ENCODE measurements around the gene HSPA1A. TPM values are rescaled to one million over a fixed set of nuclear protein-coding genes. Genes with fewer than 3 reads are reported as not detected.
"Not testable (repeated sequence)": the region's sequence is repeated elsewhere in the genome, so short reads cannot be mapped to it uniquely, and the experiment has no call there.

The HSPA1A gene
- total RNA-seq, 2 experiments from 2014 or later, result 124 to 137 TPM

GRCh38 chr6:31805939-31806469 is 9.3 kb upstream of the HSPA1A start:
- H3K9me3 Mint-ChIP-seq (ENCODE audit: low read depth), result no peaks in the 10 kb centered on the region
- peaks cover 41% of the 10 kb centered on the region for H3K4me1 Mint-ChIP-seq
- H3K27ac Mint-ChIP-seq, result peak overlapping the region; percentile 89
- DNase-seq, result no peak
- peak; percentile 8 for ATAC-seq
- H3K27me3 Mint-ChIP-seq, result no peaks in the 10 kb centered on the region
- H3K4me3 Mint-ChIP-seq, result peak overlapping the region; percentile 94
- CTCF ChIA-PET, result interaction anchor here (0.5 to 3.8 kb wide), 14 partner anchors 8 to 142 kb away, joined by 3 to 46 read pairs (median 5); partner anchors contain the start of genes DDAH2, GPANK1, HSPA1A and HSPA1L
- H3K36me3 Mint-ChIP-seq, result peaks cover 26% of the 10 kb centered on the region

- DNase-seq (peak; percentile 98), ATAC-seq (peak; percentile 98)
- Mint-ChIP-seq H3K36me3 (peaks cover 23% of the 10 kb centered on the region), H3K9me3 (ENCODE audit: low read depth) (no peaks in the 10 kb centered on the region), H3K4me3 (peak within 1 kb of the TSS; percentile 94), H3K4me1 (peaks cover 43% of the 10 kb centered on the region), H3K27ac (peak within 1 kb of the TSS; percentile 89), H3K27me3 (no peaks in the 10 kb centered on the region)
- CTCF ChIA-PET, result interaction anchor here (0.7 to 3.8 kb wide), 17 partner anchors 8 to 383 kb away, joined by 3 to 46 read pairs (median 5); partner anchors contain the start of genes DDAH2, GPANK1, HSPA1A and HSPA1B
These were observed 8.7 kb upstream of the HSPA1A start, which contains the start of gene LSM2 for GRCh38 chr6:31806470-31807272. Gene LSM2, minus strand, starts transcription at chr6:31806966. Its CDS starts 209 bp downstream, at chr6:31806757.

GRCh38 chr6:31808599-31808998 is 6.7 kb upstream of the HSPA1A start:
- not testable (repeated sequence) for H3K27me3 Mint-ChIP-seq; ATAC-seq; H3K9me3 Mint-ChIP-seq (ENCODE audit: low read depth); H3K4me3 Mint-ChIP-seq; DNase-seq; H3K27ac Mint-ChIP-seq
- H3K36me3 Mint-ChIP-seq, result peaks cover 11% of the 10 kb centered on the region
- peaks cover 54% of the 10 kb centered on the region for H3K4me1 Mint-ChIP-seq
- CTCF ChIA-PET, result interaction anchor here (0.9 to 3.7 kb wide), 3 partner anchors 12 to 73 kb away, joined by 3 to 46 read pairs (median 5); partner anchors contain the start of gene VARS1

GRCh38 chr6:31811645-31812044 is 3.7 kb upstream of the HSPA1A start:
- peaks cover 10% of the 10 kb centered on the region for H3K36me3 Mint-ChIP-seq

GRCh38 chr6:31813465-31813849 is 1.9 kb upstream of the HSPA1A start:
- Mint-ChIP-seq H3K27ac (peak overlapping the region; percentile 95), H3K4me1 (peaks cover 44% of the 10 kb centered on the region), H3K36me3 (peaks cover 16% of the 10 kb centered on the region), H3K9me3 (ENCODE audit: low read depth) (no peaks in the 10 kb centered on the region), H3K4me3 (peak overlapping the region; percentile 91), H3K27me3 (no peaks in the 10 kb centered on the region)
- DNase-seq, result no peak
- CTCF ChIA-PET, result interaction anchor here (0.8 to 3.9 kb wide), 11 partner anchors 8 to 321 kb away, joined by 3 to 19 read pairs (median 7); partner anchors contain the start of genes MSH5 and VARS1
- ATAC-seq, result no peak

More at GRCh38 chr6:31811645-31812044, 3.7 kb upstream of the HSPA1A start:
- DNase-seq (no peak), ATAC-seq (no peak)
- CTCF ChIA-PET, result interaction anchor here (1.1 kb wide), 1 partner anchor 16 kb away, joined by 4 read pairs; the partner anchor contains the start of gene VARS1
- H3K4me3 Mint-ChIP-seq, result peak overlapping the region; percentile 91
- peaks cover 40% of the 10 kb centered on the region for H3K4me1 Mint-ChIP-seq
- H3K27ac Mint-ChIP-seq, result peak overlapping the region; percentile 95
- H3K9me3 Mint-ChIP-seq (ENCODE audit: low read depth), result no peaks in the 10 kb centered on the region
- no peaks in the 10 kb centered on the region for H3K27me3 Mint-ChIP-seq

GRCh38 chr6:31814677-31815024 is 692 bp upstream of the HSPA1A start:
- Mint-ChIP-seq H3K27ac (peak overlapping the region; percentile 95), H3K27me3 (no peaks in the 10 kb centered on the region)

GRCh38 chr6:31817133-31817928 is 2.0 kb downstream of the HSPA1A start:
- Mint-ChIP-seq H3K4me1 (peaks cover 50% of the 10 kb centered on the region), H3K27ac (peak overlapping the region; percentile 99), H3K4me3 (peak overlapping the region; percentile 94), H3K36me3 (peaks cover 13% of the 10 kb centered on the region)
- DNase-seq; H3K27me3 Mint-ChIP-seq; H3K9me3 Mint-ChIP-seq (ENCODE audit: low read depth): not testable (repeated sequence)
- CTCF ChIA-PET, result interaction anchor here (0.8 to 2.5 kb wide), 11 partner anchors 9 to 113 kb away, joined by 3 to 12 read pairs (median 4); partner anchors contain the start of genes DDAH2, HSPA1B and LSM2
- ATAC-seq, result peak; percentile 28

More at GRCh38 chr6:31814677-31815024, 692 bp upstream of the HSPA1A start:
- peak overlapping the region; percentile 91 for H3K4me3 Mint-ChIP-seq
- CTCF ChIA-PET, result interaction anchor here (0.6 to 3.9 kb wide), 12 partner anchors 8 to 150 kb away, joined by 3 to 19 read pairs (median 6); partner anchors contain the start of genes GPANK1, HSPA1B, MSH5 and VARS1
- DNase-seq, result peak; percentile 88
- H3K4me1 Mint-ChIP-seq, result peaks cover 51% of the 10 kb centered on the region
- ATAC-seq, result peak; percentile 56
- H3K36me3 Mint-ChIP-seq, result peaks cover 21% of the 10 kb centered on the region
- H3K9me3 Mint-ChIP-seq (ENCODE audit: low read depth), result no peaks in the 10 kb centered on the region

- Mint-ChIP-seq H3K4me3 (peak overlapping the region; percentile 94), H3K27ac (peak overlapping the region; percentile 99), H3K4me1 (peaks cover 50% of the 10 kb centered on the region), H3K36me3 (peaks cover 13% of the 10 kb centered on the region)
- DNase-seq; ATAC-seq; H3K27me3 Mint-ChIP-seq; H3K9me3 Mint-ChIP-seq (ENCODE audit: low read depth): not testable (repeated sequence)
- CTCF ChIA-PET, result interaction anchor here (0.8 to 2.5 kb wide), 11 partner anchors 8 to 114 kb away, joined by 3 to 12 read pairs (median 4); partner anchors contain the start of genes DDAH2, HSPA1B and LSM2
These were observed 2.7 kb downstream of the HSPA1A start for GRCh38 chr6:31817929-31818511.

GRCh38 chr6:31819871-31820299 is 4.5 kb downstream of the HSPA1A start:
- Mint-ChIP-seq H3K27ac (peak overlapping the region; percentile 54), H3K4me3 (peak overlapping the region; percentile 33), H3K27me3 (no peaks in the 10 kb centered on the region), H3K4me1 (peaks cover 51% of the 10 kb centered on the region), H3K9me3 (ENCODE audit: low read depth) (no peaks in the 10 kb centered on the region), H3K36me3 (peaks cover 13% of the 10 kb centered on the region)
- no peak for DNase-seq
- ATAC-seq, result no peak
- CTCF ChIA-PET, result interaction anchor here (0.8 to 3.3 kb wide), 6 partner anchors 13 to 139 kb away, joined by 3 to 10 read pairs (median 4); partner anchors contain the start of genes LSM2, LY6G5C and VARS1

- CTCF ChIA-PET, result interaction anchor here (0.8 to 3.3 kb wide), 5 partner anchors 13 to 91 kb away, joined by 3 to 10 read pairs (median 5); partner anchors contain the start of genes LSM2 and VARS1
- H3K4me3 Mint-ChIP-seq, result peak overlapping the region; percentile 93
- H3K36me3 Mint-ChIP-seq, result peaks cover 13% of the 10 kb centered on the region
- not testable (repeated sequence) for H3K27me3 Mint-ChIP-seq; H3K9me3 Mint-ChIP-seq (ENCODE audit: low read depth); DNase-seq; H3K27ac Mint-ChIP-seq; ATAC-seq
- H3K4me1 Mint-ChIP-seq, result peaks cover 55% of the 10 kb centered on the region
These were observed 5.1 kb downstream of the HSPA1A start for GRCh38 chr6:31820399-31820798.

GRCh38 chr6:31821301-31822035 is 6.1 kb downstream of the HSPA1A start:
- ATAC-seq (peak; percentile 46), DNase-seq (peak; percentile 67)
- peak overlapping the region; percentile 93 for H3K4me3 Mint-ChIP-seq
- no peaks in the 10 kb centered on the region for H3K27me3 Mint-ChIP-seq
- H3K27ac Mint-ChIP-seq, result peak overlapping the region; percentile 94
- CTCF ChIA-PET, result interaction anchor here (1.3 to 3.3 kb wide), 6 partner anchors 8 to 118 kb away, joined by 3 to 10 read pairs (median 4); partner anchors contain the start of genes ABHD16A, LSM2 and VARS1
- no peaks in the 10 kb centered on the region for H3K9me3 Mint-ChIP-seq (ENCODE audit: low read depth)
- H3K36me3 Mint-ChIP-seq, result peaks cover 11% of the 10 kb centered on the region
- peaks cover 66% of the 10 kb centered on the region for H3K4me1 Mint-ChIP-seq
